ENCODE measurements around the gene DPH5.

DPH5 gene

GRCh38 chr1:101000131-101000873, 25.3 kb downstream of the DPH5 start:
- in situ Hi-C loops (cut with HindIII; ENCODE audit: low pct_unique_long_range_greater_than_20kb, low sequenced_read_pairs), result no loop called here
- TF ChIP-seq JUND (IDR thresholded peaks at IDR 0.05; ENCODE audit: low read depth), result no peak
- no peak for DNase-seq (ENCODE audit: low read depth in 1 of 2, low spot score in 1 of 2)

DNA sequence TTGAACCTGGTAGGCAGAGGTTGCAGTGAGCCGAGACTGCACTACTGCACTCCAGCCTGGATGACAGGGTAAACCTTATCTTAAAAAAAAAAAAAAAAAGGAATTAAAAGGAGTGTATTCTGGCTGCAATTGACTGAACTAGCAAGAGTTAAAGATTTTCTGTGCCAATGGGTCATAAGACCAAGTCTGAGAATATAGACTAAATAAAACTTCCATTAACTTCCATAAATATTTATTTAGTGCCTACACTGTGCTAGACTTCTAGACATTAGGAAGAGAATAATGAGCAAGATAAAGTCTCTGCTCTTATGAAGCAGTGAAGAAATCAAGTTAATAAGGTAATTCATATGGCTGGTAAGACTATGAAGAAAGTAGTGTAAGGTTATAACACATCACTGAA, 27.2 kb downstream of the DPH5 start:
- DNase-seq (ENCODE audit: low read depth in 1 of 2, low spot score in 1 of 2), result no peak
- in situ Hi-C loops (cut with HindIII; ENCODE audit: low pct_unique_long_range_greater_than_20kb, low sequenced_read_pairs), result no loop called here

DNA sequence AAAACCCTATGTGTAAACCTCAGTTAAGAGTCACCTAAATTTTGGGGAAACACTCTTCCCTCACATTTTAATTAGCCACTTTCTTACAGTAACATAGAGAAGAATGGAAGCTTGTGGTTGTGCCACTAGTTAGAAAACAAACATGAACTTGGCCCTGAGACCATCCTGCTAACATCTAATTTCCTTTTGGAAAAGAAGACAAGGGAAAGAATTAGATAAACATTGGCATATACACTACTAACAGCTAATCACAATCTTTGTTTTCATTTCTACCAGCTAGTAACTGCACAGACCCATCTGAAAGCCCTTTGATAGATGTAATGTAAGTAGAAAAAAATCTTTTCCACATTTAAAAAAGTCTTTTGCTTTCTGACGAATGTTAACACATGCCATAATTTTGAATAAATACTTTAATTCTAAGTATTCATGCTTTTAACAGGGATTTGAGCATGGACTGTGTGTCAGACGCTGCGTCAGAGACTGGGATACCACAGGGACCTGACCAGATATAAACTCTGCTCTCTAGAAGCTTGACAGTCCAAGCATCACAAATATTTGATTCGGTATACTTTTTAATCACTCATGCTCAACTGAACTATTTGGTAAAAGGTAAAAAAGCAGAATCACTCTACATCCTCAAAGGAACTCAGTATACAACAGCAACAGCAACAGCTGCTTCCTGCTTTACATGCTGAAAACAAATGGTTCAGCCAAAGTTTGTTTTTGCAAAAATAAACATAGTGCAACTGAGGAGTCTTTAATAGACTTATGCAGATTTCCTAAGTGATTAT, 30.2 kb downstream of the DPH5 start:
- in situ Hi-C loops (cut with HindIII; ENCODE audit: low pct_unique_long_range_greater_than_20kb, low sequenced_read_pairs), result no loop called here
- no peak for TF ChIP-seq JUND (IDR thresholded peaks at IDR 0.05; ENCODE audit: low read depth)
- DNase-seq (ENCODE audit: low read depth in 1 of 2, low spot score in 1 of 2), result no peak

More for the DNA sequence above, 27.2 kb downstream of the DPH5 start:
- no peak for TF ChIP-seq JUND (IDR thresholded peaks at IDR 0.05; ENCODE audit: low read depth)

DNA sequence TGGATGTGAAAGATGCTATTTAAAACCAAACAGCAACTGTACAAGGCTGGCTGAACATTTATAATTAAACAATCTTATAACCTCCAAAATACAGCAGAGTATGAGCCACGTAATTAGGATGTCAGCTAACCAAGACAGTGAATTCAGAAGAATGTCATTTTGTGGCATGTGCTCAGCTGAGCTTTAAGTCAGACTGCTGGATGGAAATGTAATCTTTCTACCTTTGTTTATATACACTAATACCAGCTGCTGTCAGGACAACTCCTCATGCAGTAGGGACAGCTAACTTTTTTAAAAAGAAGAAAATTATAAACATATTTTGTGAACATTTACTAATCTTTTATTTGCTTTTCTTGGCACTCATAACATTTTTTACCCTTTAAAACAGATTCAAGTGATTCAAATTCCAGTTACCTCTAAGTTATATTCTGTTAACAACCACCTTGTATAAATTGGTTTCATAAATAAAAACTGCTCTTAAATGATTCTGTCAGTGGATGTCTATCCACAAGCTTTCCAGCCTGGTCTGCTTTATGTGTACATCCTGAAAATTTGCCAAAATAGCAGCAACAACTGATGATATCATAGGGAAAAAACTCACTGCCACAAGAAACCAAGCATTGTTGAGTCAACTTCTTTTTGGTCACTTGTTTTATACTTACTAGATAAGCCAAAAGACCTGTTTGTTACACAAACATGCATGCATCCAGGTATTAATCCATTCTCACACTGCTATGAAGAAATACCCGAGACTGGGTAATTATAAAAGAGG, 36.1 kb downstream of the DPH5 start:
- DNase-seq (ENCODE audit: low read depth in 1 of 2, low spot score in 1 of 2), result peak; percentile 1 to 7
- no peak for TF ChIP-seq JUND (IDR thresholded peaks at IDR 0.05; ENCODE audit: low read depth)

GRCh38 chr1:100988121-100988520, 37.5 kb downstream of the DPH5 start:
- no peak for TF ChIP-seq JUND (IDR thresholded peaks at IDR 0.05; ENCODE audit: low read depth)

More for the DNA sequence above, 36.1 kb downstream of the DPH5 start:
- in situ Hi-C loops (cut with HindIII; ENCODE audit: low pct_unique_long_range_greater_than_20kb, low sequenced_read_pairs), result no loop called here

GRCh38 chr1:100982793-100983192, 42.8 kb downstream of the DPH5 start:
- in situ Hi-C loops (cut with HindIII; ENCODE audit: low pct_unique_long_range_greater_than_20kb, low sequenced_read_pairs), result no loop called here
- TF ChIP-seq JUND (IDR thresholded peaks at IDR 0.05; ENCODE audit: low read depth), result no peak
- peak; percentile 1 to 87 for DNase-seq (ENCODE audit: low read depth in 1 of 2, low spot score in 1 of 2)

More at GRCh38 chr1:100988121-100988520, 37.5 kb downstream of the DPH5 start:
- DNase-seq (ENCODE audit: low read depth in 1 of 2, low spot score in 1 of 2), result no peak
- in situ Hi-C loops (cut with HindIII; ENCODE audit: low pct_unique_long_range_greater_than_20kb, low sequenced_read_pairs), result no loop called here

- DNase-seq (ENCODE audit: low read depth in 1 of 2, low spot score in 1 of 2), result no peak
- in situ Hi-C loops (cut with HindIII; ENCODE audit: low pct_unique_long_range_greater_than_20kb, low sequenced_read_pairs), result no loop called here
- no peak for TF ChIP-seq JUND (IDR thresholded peaks at IDR 0.05; ENCODE audit: low read depth)
Observed at GRCh38 chr1:100979631-100980030, 46.0 kb downstream of the DPH5 start.

DNA sequence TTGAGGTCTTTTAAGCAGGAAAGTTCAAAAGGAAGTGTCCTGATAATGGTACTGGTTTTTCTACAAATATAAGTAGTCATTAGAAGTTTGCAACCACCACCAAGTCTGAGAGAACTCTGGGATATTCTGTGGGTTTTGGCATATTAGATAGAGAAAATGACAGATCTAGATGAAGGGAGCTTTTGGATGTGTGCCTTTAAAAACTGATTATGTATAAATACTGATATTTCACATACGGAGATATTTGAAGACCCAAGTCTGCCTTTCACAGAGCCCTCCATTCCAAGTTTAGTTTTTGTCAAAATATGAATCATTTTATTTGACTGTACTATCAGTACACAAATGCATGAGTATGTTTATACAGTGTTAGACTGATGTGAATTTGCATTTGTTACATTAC, 48.6 kb downstream of the DPH5 start:
- in situ Hi-C loops (cut with HindIII; ENCODE audit: low pct_unique_long_range_greater_than_20kb, low sequenced_read_pairs), result no loop called here
- no peak for TF ChIP-seq JUND (IDR thresholded peaks at IDR 0.05; ENCODE audit: low read depth)
- no peak for DNase-seq (ENCODE audit: low read depth in 1 of 2, low spot score in 1 of 2)

GRCh38 chr1:100972185-100972584, 53.4 kb downstream of the DPH5 start:
- in situ Hi-C loops (cut with HindIII; ENCODE audit: low pct_unique_long_range_greater_than_20kb, low sequenced_read_pairs), result no loop called here
- TF ChIP-seq JUND (IDR thresholded peaks at IDR 0.05; ENCODE audit: low read depth), result no peak
- DNase-seq (ENCODE audit: low read depth in 1 of 2, low spot score in 1 of 2), result no peak

GRCh38 chr1:100971021-100971420, 54.6 kb downstream of the DPH5 start:
- in situ Hi-C loops (cut with HindIII; ENCODE audit: low pct_unique_long_range_greater_than_20kb, low sequenced_read_pairs), result no loop called here
- TF ChIP-seq JUND (IDR thresholded peaks at IDR 0.05; ENCODE audit: low read depth), result no peak

DNA sequence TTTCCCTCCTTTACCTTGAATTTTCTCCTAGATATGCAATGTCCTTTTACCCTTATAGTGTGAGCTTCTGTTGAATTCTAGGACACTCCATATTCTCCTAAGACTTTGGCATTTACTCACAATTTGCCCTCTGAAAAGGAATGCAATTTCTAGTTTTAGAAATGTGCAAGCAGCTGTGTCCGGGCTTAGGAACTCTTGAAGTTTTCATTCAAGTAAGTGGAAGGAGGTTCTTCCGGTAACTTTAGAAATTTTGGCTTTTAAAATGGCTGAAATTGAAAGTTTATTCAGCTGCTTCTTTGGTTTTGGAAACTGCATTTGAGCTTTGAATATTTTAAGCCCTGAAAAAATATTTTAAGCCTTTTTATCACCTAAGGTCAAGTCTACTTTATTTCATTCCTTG, 56.3 kb downstream of the DPH5 start:
- TF ChIP-seq JUND (IDR thresholded peaks at IDR 0.05; ENCODE audit: low read depth), result no peak
- no peak for DNase-seq (ENCODE audit: low read depth in 1 of 2, low spot score in 1 of 2)
- in situ Hi-C loops (cut with HindIII; ENCODE audit: low pct_unique_long_range_greater_than_20kb, low sequenced_read_pairs), result no loop called here

More at GRCh38 chr1:100971021-100971420, 54.6 kb downstream of the DPH5 start:
- DNase-seq (ENCODE audit: low read depth in 1 of 2, low spot score in 1 of 2), result no peak

DNA sequence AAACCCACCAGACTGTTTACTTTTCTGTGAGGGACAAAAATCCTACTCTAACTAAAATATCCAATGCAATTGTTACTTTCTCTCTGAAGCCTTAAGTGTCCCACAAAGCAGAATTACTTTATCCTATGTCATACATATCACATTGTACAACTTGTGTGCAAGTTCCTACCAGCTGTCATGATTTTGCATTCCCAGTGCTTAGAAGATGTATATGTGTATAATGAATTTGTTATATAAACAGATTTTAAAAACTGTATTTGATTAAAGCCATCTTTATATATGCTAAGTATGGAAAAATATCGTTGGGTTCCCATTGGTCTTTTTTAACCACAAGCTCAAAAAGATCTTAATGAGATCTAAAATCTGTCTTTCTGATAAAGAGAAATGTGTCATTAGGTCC, 57.0 kb downstream of the DPH5 start:
- in situ Hi-C loops (cut with HindIII; ENCODE audit: low pct_unique_long_range_greater_than_20kb, low sequenced_read_pairs), result no loop called here
- DNase-seq (ENCODE audit: low read depth in 1 of 2, low spot score in 1 of 2), result no peak
- TF ChIP-seq JUND (IDR thresholded peaks at IDR 0.05; ENCODE audit: low read depth), result no peak

Measured in T47D (cell line).